Suprapubic skin (tissue), 4 donors: ENCODE measurements around the gene NEDD9.

Experiments
- POLR2A ChIP-seq, 2 donors: fragments of 450-650 bp; IDR thresholded peaks; one replicate each; pipeline ENCODE4 v1.6.1; 2017; ENCODE audit warnings: antibody characterized with exemption in 2 of 2, mild to moderate bottlenecking in 2 of 2, moderate library complexity in 2 of 2
- POLR2AphosphoS5 ChIP-seq, 3 donors: sonication (generic); formaldehyde crosslinking; IDR thresholded peaks; one replicate each; pipeline ENCODE4 v1.6.1; 2017; ENCODE audit warnings: antibody characterized with exemption in 3 of 3
- TF ChIP-seq, protein P1 (sequence below), 2 donors: fragments of 200-600 bp in 1 of 2; fragments of 450-650 bp in 1 of 2; sonication (generic) in 1 of 2; IDR thresholded peaks; one replicate each; pipeline ENCODE4 v1.5.1; 2016 to 2019; ENCODE audit warnings: antibody characterized with exemption in 2 of 2, mild to moderate bottlenecking in 1 of 2, moderate library complexity in 1 of 2

DNA sequence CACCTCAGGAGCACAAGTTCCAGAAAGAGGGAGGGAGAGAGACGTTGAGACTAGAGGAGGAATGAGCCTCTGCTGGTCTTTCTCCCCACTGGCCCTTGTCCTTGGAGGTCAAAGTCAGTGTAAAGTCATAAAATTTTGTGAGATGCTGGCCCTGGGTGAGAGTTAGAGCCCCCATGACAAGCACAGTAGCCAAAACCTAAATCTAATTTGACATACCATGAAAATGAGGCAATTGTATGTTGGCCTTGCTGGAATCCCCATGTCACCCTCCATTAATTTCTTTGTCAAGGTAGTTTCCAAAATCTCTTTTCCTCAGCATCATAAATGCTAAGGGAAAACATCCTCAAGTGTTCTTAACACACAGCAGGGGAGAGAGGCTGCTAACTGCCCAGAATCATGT lies 17.6 kb upstream of the NEDD9 start:
- TF ChIP-seq, protein P1, sequence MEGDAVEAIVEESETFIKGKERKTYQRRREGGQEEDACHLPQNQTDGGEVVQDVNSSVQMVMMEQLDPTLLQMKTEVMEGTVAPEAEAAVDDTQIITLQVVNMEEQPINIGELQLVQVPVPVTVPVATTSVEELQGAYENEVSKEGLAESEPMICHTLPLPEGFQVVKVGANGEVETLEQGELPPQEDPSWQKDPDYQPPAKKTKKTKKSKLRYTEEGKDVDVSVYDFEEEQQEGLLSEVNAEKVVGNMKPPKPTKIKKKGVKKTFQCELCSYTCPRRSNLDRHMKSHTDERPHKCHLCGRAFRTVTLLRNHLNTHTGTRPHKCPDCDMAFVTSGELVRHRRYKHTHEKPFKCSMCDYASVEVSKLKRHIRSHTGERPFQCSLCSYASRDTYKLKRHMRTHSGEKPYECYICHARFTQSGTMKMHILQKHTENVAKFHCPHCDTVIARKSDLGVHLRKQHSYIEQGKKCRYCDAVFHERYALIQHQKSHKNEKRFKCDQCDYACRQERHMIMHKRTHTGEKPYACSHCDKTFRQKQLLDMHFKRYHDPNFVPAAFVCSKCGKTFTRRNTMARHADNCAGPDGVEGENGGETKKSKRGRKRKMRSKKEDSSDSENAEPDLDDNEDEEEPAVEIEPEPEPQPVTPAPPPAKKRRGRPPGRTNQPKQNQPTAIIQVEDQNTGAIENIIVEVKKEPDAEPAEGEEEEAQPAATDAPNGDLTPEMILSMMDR (IDR thresholded peaks at IDR 0.05): no peak
- TF ChIP-seq POLR2AphosphoS5 (IDR thresholded peaks at IDR 0.05): no peak
- no peak for TF ChIP-seq POLR2A (IDR thresholded peaks at IDR 0.05)
